ENCODE data around the gene TRAPPC10. TPM values are rescaled to one million over a fixed set of nuclear protein-coding genes. Genes with fewer than 3 reads are reported as not detected.

The TRAPPC10 gene
- total RNA-seq, 1 donor from 2014 or later: 41.7 TPM

DNA sequence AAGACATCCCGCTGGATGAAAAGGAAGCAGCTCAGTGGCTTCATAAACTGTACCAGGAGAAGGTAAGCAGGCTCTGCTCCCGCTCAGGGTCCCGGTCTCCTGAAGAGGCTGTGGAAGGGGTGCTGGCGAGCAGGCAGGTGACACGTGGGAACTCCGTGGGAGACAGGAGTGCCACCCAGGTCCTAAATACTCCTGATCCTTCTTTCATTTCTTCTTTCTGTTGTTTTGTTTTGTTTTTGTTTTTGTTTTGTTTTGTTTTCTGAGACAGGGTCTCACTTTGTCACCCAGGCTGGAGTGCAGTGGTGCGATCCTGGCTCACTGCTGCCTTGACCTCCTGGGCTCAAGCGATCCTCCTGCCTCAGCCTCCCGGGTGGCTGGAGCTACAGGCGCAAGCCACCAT lies 34.0 kb upstream of the TRAPPC10 start:
- Mint-ChIP-seq H3K36me3 (ENCODE audit: unreplicated experiment) (peaks cover 23% of the 10 kb centered on the region), H3K27me3 (ENCODE audit: unreplicated experiment) (no peaks in the 10 kb centered on the region), H3K4me3 (ENCODE audit: unreplicated experiment) (no peak overlapping the region), H3K27ac (ENCODE audit: unreplicated experiment) (no peak overlapping the region), H3K4me1 (ENCODE audit: unreplicated experiment) (peaks cover 16% of the 10 kb centered on the region), H3K9me3 (ENCODE audit: unreplicated experiment) (no peaks in the 10 kb centered on the region)
- TF ChIP-seq, protein P1, sequence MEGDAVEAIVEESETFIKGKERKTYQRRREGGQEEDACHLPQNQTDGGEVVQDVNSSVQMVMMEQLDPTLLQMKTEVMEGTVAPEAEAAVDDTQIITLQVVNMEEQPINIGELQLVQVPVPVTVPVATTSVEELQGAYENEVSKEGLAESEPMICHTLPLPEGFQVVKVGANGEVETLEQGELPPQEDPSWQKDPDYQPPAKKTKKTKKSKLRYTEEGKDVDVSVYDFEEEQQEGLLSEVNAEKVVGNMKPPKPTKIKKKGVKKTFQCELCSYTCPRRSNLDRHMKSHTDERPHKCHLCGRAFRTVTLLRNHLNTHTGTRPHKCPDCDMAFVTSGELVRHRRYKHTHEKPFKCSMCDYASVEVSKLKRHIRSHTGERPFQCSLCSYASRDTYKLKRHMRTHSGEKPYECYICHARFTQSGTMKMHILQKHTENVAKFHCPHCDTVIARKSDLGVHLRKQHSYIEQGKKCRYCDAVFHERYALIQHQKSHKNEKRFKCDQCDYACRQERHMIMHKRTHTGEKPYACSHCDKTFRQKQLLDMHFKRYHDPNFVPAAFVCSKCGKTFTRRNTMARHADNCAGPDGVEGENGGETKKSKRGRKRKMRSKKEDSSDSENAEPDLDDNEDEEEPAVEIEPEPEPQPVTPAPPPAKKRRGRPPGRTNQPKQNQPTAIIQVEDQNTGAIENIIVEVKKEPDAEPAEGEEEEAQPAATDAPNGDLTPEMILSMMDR (IDR thresholded peaks at IDR 0.05): no peak
- DNase-seq (ENCODE audit: extremely low spot score, unreplicated experiment): no peak

DNA sequence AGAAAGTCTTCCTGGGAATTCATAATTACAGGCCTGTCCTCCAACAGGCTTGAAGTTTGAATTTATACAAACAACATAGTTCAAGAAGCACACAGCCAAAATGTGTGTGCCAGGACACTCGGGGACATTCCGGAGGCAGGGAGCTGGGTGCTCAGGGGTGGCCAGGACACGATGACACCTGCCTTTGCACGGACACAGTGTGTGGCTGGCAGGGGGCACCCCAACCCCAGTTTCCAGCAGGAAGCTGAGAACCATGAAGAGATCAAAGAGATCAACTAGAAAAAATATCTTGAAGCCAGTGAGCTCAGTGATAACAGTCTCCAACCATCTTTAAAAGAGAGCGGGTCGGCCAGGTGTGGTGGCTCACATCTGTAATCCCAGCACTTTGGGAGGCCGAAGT lies 32.5 kb upstream of the TRAPPC10 start:
- H3K27ac Mint-ChIP-seq (ENCODE audit: unreplicated experiment): no peak overlapping the region
- TF ChIP-seq, protein P1 (IDR thresholded peaks at IDR 0.05): no peak
- peaks cover 29% of the 10 kb centered on the region for H3K36me3 Mint-ChIP-seq (ENCODE audit: unreplicated experiment)
- no peaks in the 10 kb centered on the region for H3K9me3 Mint-ChIP-seq (ENCODE audit: unreplicated experiment)
- H3K27me3 Mint-ChIP-seq (ENCODE audit: unreplicated experiment): no peaks in the 10 kb centered on the region
- H3K4me1 Mint-ChIP-seq (ENCODE audit: unreplicated experiment): peaks cover 16% of the 10 kb centered on the region
- no peak for DNase-seq (ENCODE audit: extremely low spot score, unreplicated experiment)
- H3K4me3 Mint-ChIP-seq (ENCODE audit: unreplicated experiment): no peak overlapping the region

DNA sequence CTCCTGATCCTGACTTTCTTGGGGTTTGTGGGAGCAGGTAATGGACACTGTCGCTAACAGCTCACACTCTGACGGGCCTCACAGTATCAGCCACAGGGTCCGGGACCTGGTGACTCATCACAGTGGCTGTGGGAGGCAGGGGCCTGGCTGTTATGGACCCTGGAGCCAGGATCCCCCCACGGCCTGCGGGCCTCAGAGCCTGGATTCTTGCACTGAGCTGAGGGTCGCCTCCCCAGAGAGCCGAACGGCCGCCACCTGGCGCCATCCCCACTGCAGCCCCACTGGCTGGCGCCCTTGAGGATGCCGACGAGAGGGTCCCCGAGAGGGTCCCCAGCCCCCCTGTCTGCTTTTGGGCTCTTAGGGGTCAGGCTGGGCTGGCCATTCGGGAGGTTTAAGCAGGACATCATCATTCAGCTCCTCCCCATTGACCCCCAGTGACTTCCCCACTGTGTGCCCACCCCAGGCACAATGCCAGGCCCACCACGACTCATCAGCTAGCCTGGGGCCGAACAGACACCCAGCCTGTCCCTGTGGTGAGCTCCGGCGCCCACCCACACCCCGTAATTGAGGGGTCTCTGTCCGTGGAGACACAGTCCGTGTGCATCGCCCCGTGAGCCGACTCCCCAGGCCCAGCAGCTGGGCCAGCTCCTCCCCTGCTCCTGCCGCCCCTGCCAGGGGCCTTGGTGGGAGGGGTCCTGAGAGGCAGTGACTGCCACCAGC lies 30.8 kb upstream of the TRAPPC10 start:
- H3K4me1 Mint-ChIP-seq (ENCODE audit: unreplicated experiment): peaks cover 12% of the 10 kb centered on the region
- H3K36me3 Mint-ChIP-seq (ENCODE audit: unreplicated experiment): peaks cover 29% of the 10 kb centered on the region
- no peak for DNase-seq (ENCODE audit: extremely low spot score, unreplicated experiment)
- H3K9me3 Mint-ChIP-seq (ENCODE audit: unreplicated experiment): no peaks in the 10 kb centered on the region
- no peak overlapping the region for H3K4me3 Mint-ChIP-seq (ENCODE audit: unreplicated experiment)
- TF ChIP-seq, protein P1 (IDR thresholded peaks at IDR 0.05): no peak
- H3K27ac Mint-ChIP-seq (ENCODE audit: unreplicated experiment): no peak overlapping the region
- no peaks in the 10 kb centered on the region for H3K27me3 Mint-ChIP-seq (ENCODE audit: unreplicated experiment)

DNA sequence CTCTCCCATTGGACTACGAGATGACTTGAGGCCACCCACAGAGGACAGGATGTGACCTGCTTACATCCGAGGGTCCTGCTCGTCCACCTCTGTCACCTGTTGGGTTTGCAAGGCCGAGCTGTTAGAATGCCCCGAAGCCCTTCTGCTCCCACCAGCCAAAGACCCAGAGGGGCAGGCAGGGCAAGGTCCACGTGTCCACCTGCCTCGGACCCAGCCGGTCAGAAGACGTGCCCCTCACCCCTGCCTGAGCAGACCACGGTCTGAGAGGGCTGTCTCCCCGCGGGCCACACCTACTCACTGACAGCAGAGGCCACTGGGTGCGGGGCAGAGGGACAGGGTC lies 30.3 kb upstream of the TRAPPC10 start:
- Mint-ChIP-seq H3K4me3 (ENCODE audit: unreplicated experiment) (no peak overlapping the region), H3K4me1 (ENCODE audit: unreplicated experiment) (peaks cover 11% of the 10 kb centered on the region), H3K36me3 (ENCODE audit: unreplicated experiment) (peaks cover 29% of the 10 kb centered on the region), H3K9me3 (ENCODE audit: unreplicated experiment) (no peaks in the 10 kb centered on the region), H3K27ac (ENCODE audit: unreplicated experiment) (no peak overlapping the region), H3K27me3 (ENCODE audit: unreplicated experiment) (no peaks in the 10 kb centered on the region)
- TF ChIP-seq, protein P1 (IDR thresholded peaks at IDR 0.05): no peak
- no peak for DNase-seq (ENCODE audit: extremely low spot score, unreplicated experiment)

DNA sequence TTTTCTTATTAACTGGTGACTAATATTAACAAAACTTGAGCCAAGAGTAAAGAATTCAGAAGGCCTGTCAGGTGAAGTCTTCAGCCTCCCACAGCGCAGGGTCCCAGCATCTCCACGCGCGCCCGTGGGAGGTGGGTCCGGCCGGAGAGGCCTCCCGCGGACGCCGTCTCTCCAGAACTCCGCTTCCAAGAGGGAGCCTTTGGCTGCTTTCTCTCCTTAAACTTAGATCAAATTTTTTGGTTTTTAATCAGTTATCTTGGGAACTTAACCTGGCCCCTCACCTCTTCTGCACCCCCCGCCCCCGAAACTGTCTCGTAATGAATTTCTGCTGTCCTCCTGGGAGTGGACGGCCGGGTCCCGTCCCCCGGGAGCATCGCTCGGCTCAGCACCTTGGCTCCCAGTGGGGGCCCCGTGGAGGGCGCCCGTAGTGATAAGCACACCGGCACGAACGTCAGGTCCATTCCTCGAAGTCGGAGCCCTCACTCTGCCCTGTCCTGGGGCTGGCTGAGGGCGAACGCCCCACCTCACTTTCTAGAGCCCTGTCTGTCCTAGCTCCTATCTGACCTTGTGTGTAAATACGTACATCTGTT lies 29.5 kb upstream of the TRAPPC10 start:
- no peaks in the 10 kb centered on the region for H3K27me3 Mint-ChIP-seq (ENCODE audit: unreplicated experiment)
- no peaks in the 10 kb centered on the region for H3K9me3 Mint-ChIP-seq (ENCODE audit: unreplicated experiment)
- H3K4me3 Mint-ChIP-seq (ENCODE audit: unreplicated experiment): no peak overlapping the region
- no peak overlapping the region for H3K27ac Mint-ChIP-seq (ENCODE audit: unreplicated experiment)
- no peak for DNase-seq (ENCODE audit: extremely low spot score, unreplicated experiment)
- H3K4me1 Mint-ChIP-seq (ENCODE audit: unreplicated experiment): peaks cover 4% of the 10 kb centered on the region
- peaks cover 25% of the 10 kb centered on the region for H3K36me3 Mint-ChIP-seq (ENCODE audit: unreplicated experiment)
- TF ChIP-seq, protein P1 (IDR thresholded peaks at IDR 0.05): no peak
